Heart left ventricle (tissue), 13 donors: ENCODE results near the gene AHSG.

Source experiments
- POLR2A ChIP-seq, 2 donors: fragments of 450-650 bp; IDR thresholded peaks; one replicate each; pipeline ENCODE4 v1.6.1; 2017; ENCODE audit warnings: antibody characterized with exemption in 2 of 2, mild to moderate bottlenecking in 2 of 2, moderate library complexity in 2 of 2
- TF ChIP-seq, protein P1 (sequence below), 12 donors: fragments of 200-600 bp; sonication (generic) in 4 of 12; IDR thresholded peaks; one replicate each; pipeline versions ENCODE4 v1.5.0 to v1.8.0; 2018 to 2022; ENCODE audit warnings: antibody characterized with exemption in 12 of 12, mild to moderate bottlenecking in 5 of 12
- donor health status: ischemic (EF 13 %, LVEDD 7.1; RV severe dilation, severe dysfunction).
- donor health status: DM: no; HTN: yes; CAD: no.
- donor health status: DM: no; HTN: no; CAD: no.
- donor health status: ischemic (EF 25% LVEDD 6.9; RV normal size, moderate dysfunction).
- donor health status: ischemic (EF 25% LVEDD 5.7; RV mildly dilated, moderate dysfunction).
- donor health status: ischemic (EF 35%, LVEDD 5.7; RV mildly dilated, moderate dysfunction).
- donor health status: nonischemic (EF 11% LVEDD 7.7; RV severe dilation, severe dysfunction).
- donor health status: DM: yes; HTN: yes; CAD: no.
- donor health status: PGD.
- donor health status: ischemic (EF 29% LVEDD 5.4; RV normal size, mild dysfunction).
- donor health status: nonischemic (EF 23%, LVEDD 6.1; RV moderate dilation, normal function).

DNA sequence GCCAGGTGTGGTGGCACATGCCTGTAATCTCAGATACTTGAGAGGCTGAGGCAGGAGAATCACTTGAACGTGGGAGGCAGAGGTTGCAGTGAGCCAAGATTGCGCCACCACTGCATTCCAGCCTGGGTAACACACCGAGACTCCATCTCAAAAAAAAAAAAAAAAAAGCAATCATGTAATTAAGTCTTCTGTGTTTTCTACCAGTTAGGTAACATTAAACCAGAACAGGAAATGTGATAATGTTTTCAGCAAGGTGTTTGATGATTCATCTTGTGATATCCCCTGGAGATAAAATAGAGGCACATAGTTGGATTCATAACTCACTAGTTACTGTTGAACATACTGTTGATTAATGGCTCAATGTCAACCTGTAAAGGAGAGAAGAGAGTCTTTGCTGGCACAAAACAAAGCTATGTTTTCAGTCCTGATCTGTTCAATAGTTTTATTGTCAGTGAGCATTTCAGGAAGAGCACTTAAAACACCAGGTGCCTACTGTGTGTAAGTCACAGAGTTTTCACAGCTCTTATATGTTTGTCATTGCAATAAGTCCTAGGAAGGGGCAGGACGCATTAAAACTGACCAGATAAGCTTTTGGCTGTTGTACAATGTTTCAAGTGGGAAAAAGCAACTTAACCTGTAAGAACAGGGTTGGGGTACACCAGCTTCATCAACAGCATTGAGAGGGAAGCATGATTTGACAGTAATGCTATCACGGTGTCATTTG lies 22.8 kb upstream of the AHSG start:
- TF ChIP-seq, protein P1, sequence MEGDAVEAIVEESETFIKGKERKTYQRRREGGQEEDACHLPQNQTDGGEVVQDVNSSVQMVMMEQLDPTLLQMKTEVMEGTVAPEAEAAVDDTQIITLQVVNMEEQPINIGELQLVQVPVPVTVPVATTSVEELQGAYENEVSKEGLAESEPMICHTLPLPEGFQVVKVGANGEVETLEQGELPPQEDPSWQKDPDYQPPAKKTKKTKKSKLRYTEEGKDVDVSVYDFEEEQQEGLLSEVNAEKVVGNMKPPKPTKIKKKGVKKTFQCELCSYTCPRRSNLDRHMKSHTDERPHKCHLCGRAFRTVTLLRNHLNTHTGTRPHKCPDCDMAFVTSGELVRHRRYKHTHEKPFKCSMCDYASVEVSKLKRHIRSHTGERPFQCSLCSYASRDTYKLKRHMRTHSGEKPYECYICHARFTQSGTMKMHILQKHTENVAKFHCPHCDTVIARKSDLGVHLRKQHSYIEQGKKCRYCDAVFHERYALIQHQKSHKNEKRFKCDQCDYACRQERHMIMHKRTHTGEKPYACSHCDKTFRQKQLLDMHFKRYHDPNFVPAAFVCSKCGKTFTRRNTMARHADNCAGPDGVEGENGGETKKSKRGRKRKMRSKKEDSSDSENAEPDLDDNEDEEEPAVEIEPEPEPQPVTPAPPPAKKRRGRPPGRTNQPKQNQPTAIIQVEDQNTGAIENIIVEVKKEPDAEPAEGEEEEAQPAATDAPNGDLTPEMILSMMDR (IDR thresholded peaks at IDR 0.05): no peak
- TF ChIP-seq POLR2A (IDR thresholded peaks at IDR 0.05): no peak
